Renal pelvis (tissue), 3 donors: ENCODE measurements around the gene APOB. TPM values are rescaled to one million over a fixed set of nuclear protein-coding genes. Genes with fewer than 3 reads are reported as not detected.

Experiments used
- polyA plus RNA-seq, 3 donors: library from polyadenylated mRNA; unstranded; fragments of 120-200 nt; gene quantifications; one replicate each; pipeline ENCODE4 v1.2.1, GENCODE V29; 2013; ENCODE audit not compliant: insufficient read length in 3 of 3

Gene APOB
- polyA plus RNA-seq, 3 donors = 1.2 to 3.8 (median 3.8) TPM

Other genes starting within 250 kb of the APOB start
- gene LDAH, start 221.0 kb downstream of the APOB start, polyA plus RNA-seq = 10 to 100 TPM; 31.6 to 35.7 (median 34.8) TPM
- under 1 TPM in 2 of 3 donors, not detected in 1; 0.03 to 0.04 TPM for gene TDRD15, start 79.9 kb upstream of the APOB start, polyA plus RNA-seq